Adipocyte (in vitro differentiated cells): ENCODE data around the gene CCDC88B.

ENCODE experiments used
- DNase-seq: peaks from one replicate; pipeline ENCODE4 v3.0.0-alpha.2; 2015; ENCODE audit warnings: low read depth
- H3K27me3 ChIP-seq: replicated peaks from 2 replicates; pipeline ENCODE4 v1.7.0; 2013; ENCODE audit warnings: mild to moderate bottlenecking, low read length, moderate library complexity; ENCODE audit not compliant: control insufficient read depth, insufficient read depth
- H3K36me3 ChIP-seq: 2 replicates; pipeline ENCODE4 v1.7.0; 2013; ENCODE audit warnings: low read length, mild to moderate bottlenecking, moderate library complexity; ENCODE audit not compliant: control insufficient read depth, insufficient read depth, severe bottlenecking
- H3K4me1 ChIP-seq: 2 replicates; pipeline ENCODE4 v1.7.0; 2013; ENCODE audit warnings: mild to moderate bottlenecking, low read length, moderate library complexity; ENCODE audit not compliant: control insufficient read depth, insufficient read depth
- H3K4me3 ChIP-seq: 2 replicates; pipeline ENCODE4 v1.7.0; 2013; ENCODE audit warnings: mild to moderate bottlenecking, low read length, moderate library complexity
- H3K9ac ChIP-seq: 2 replicates; pipeline ENCODE4 v1.7.0; 2013; ENCODE audit warnings: mild to moderate bottlenecking, low read length, moderate library complexity
- H3K9me3 ChIP-seq: 2 replicates; pipeline ENCODE4 v1.7.0; 2013; ENCODE audit warnings: mild to moderate bottlenecking, low read length, moderate library complexity; ENCODE audit not compliant: control insufficient read depth

CCDC88B gene

GRCh38 chr11:64372021-64372420 is 32.0 kb downstream of the CCDC88B start:
- Histone ChIP-seq H3K9me3 (no peaks in the 10 kb centered on the region), H3K9ac (no peak overlapping the region), H3K4me1 (no peaks in the 10 kb centered on the region), H3K4me3 (no peak overlapping the region), H3K36me3 (peaks cover 26% of the 10 kb centered on the region), H3K27me3 (no peaks in the 10 kb centered on the region)
- DNase-seq = no peak

- Histone ChIP-seq H3K4me3 (no peak overlapping the region), H3K9ac (no peak overlapping the region), H3K36me3 (peaks cover 18% of the 10 kb centered on the region), H3K27me3 (no peaks in the 10 kb centered on the region), H3K4me1 (no peaks in the 10 kb centered on the region), H3K9me3 (no peaks in the 10 kb centered on the region)
- no peak for DNase-seq
Observed at GRCh38 chr11:64372802-64373597, 33.0 kb downstream of the CCDC88B start.

GRCh38 chr11:64373598-64373974 is 33.6 kb downstream of the CCDC88B start:
- H3K36me3 ChIP-seq = peaks cover 15% of the 10 kb centered on the region
- peaks cover 5% of the 10 kb centered on the region for H3K4me1 ChIP-seq
- no peaks in the 10 kb centered on the region for H3K9me3 ChIP-seq
- H3K9ac ChIP-seq = no peak overlapping the region
- DNase-seq = no peak
- no peaks in the 10 kb centered on the region for H3K27me3 ChIP-seq
- H3K4me3 ChIP-seq = no peak overlapping the region

GRCh38 chr11:64376071-64376470 is 36.1 kb downstream of the CCDC88B start:
- H3K27me3 ChIP-seq = peaks cover 6% of the 10 kb centered on the region
- peaks cover 7% of the 10 kb centered on the region for H3K4me1 ChIP-seq
- peaks cover 3% of the 10 kb centered on the region for H3K36me3 ChIP-seq
- no peak for DNase-seq
- no peaks in the 10 kb centered on the region for H3K9me3 ChIP-seq
- no peak overlapping the region for H3K9ac ChIP-seq
- no peak overlapping the region for H3K4me3 ChIP-seq

- Histone ChIP-seq H3K4me3 (no peak overlapping the region), H3K4me1 (peaks cover 7% of the 10 kb centered on the region), H3K36me3 (no peaks in the 10 kb centered on the region), H3K27me3 (peaks cover 23% of the 10 kb centered on the region), H3K9me3 (no peaks in the 10 kb centered on the region), H3K9ac (no peak overlapping the region)
- DNase-seq = no peak
Observed at GRCh38 chr11:64378335-64378880, 38.4 kb downstream of the CCDC88B start.

- H3K4me3 ChIP-seq = no peak overlapping the region
- no peaks in the 10 kb centered on the region for H3K36me3 ChIP-seq
- no peak overlapping the region for H3K9ac ChIP-seq
- peaks cover 30% of the 10 kb centered on the region for H3K27me3 ChIP-seq
- H3K4me1 ChIP-seq = peaks cover 7% of the 10 kb centered on the region
- H3K9me3 ChIP-seq = no peaks in the 10 kb centered on the region
- no peak for DNase-seq
Observed at GRCh38 chr11:64379160-64379559, 39.2 kb downstream of the CCDC88B start.

GRCh38 chr11:64379817-64380709 is 40.1 kb downstream of the CCDC88B start:
- H3K36me3 ChIP-seq = no peaks in the 10 kb centered on the region
- no peak for DNase-seq

GRCh38 chr11:64381350-64381749 is 41.3 kb downstream of the CCDC88B start:
- Histone ChIP-seq H3K36me3 (no peaks in the 10 kb centered on the region), H3K4me3 (no peak overlapping the region), H3K27me3 (peaks cover 49% of the 10 kb centered on the region), H3K9me3 (no peaks in the 10 kb centered on the region), H3K4me1 (peaks cover 11% of the 10 kb centered on the region), H3K9ac (no peak overlapping the region)
- DNase-seq = no peak

More at GRCh38 chr11:64379817-64380709, 40.1 kb downstream of the CCDC88B start:
- Histone ChIP-seq H3K9me3 (no peaks in the 10 kb centered on the region), H3K4me3 (no peak overlapping the region), H3K9ac (no peak overlapping the region), H3K27me3 (peaks cover 37% of the 10 kb centered on the region), H3K4me1 (peaks cover 7% of the 10 kb centered on the region)

- H3K4me1 ChIP-seq = peaks cover 13% of the 10 kb centered on the region
- DNase-seq = no peak
- peaks cover 49% of the 10 kb centered on the region for H3K27me3 ChIP-seq
- no peaks in the 10 kb centered on the region for H3K9me3 ChIP-seq
- H3K36me3 ChIP-seq = no peaks in the 10 kb centered on the region
- H3K9ac ChIP-seq = no peak overlapping the region
- H3K4me3 ChIP-seq = no peak overlapping the region
Observed at GRCh38 chr11:64382047-64382446, 42.0 kb downstream of the CCDC88B start.

- no peaks in the 10 kb centered on the region for H3K36me3 ChIP-seq
- H3K4me1 ChIP-seq = peaks cover 13% of the 10 kb centered on the region
- no peaks in the 10 kb centered on the region for H3K9me3 ChIP-seq
- no peak overlapping the region for H3K9ac ChIP-seq
- H3K27me3 ChIP-seq = peaks cover 49% of the 10 kb centered on the region
- DNase-seq = no peak
- H3K4me3 ChIP-seq = no peak overlapping the region
Observed at GRCh38 chr11:64382586-64382985, 42.6 kb downstream of the CCDC88B start.

GRCh38 chr11:64383580-64383979 is 43.6 kb downstream of the CCDC88B start:
- DNase-seq = no peak
- Histone ChIP-seq H3K4me1 (peaks cover 8% of the 10 kb centered on the region), H3K36me3 (no peaks in the 10 kb centered on the region), H3K9me3 (peaks cover 6% of the 10 kb centered on the region), H3K27me3 (peaks cover 59% of the 10 kb centered on the region), H3K4me3 (no peak overlapping the region), H3K9ac (no peak overlapping the region)
